Thyroid gland (tissue), 4 donors: ENCODE results near the gene PSKH1. TPM values are rescaled to one million over a fixed set of nuclear protein-coding genes. Genes with fewer than 3 reads are reported as not detected.

Experiments used
- DNase-seq, 2 donors: peaks; one replicate each; pipeline ENCODE4 v3.0.0-alpha.2; 2019
- H3K27ac ChIP-seq, 3 donors: fragments of 200-600 bp; sonication (generic); 1 replicate in 2 of 3; 2 replicates in 1 of 3; pipeline ENCODE4 v1.5.1; 2016 to 2019; ENCODE audit warnings: mild to moderate bottlenecking in 1 of 3, moderate library complexity in 1 of 3
- H3K27me3 ChIP-seq: fragments of 200-600 bp; sonication (generic); one replicate; pipeline ENCODE4 v1.5.1; 2019
- H3K36me3 ChIP-seq, 2 donors: fragments of 200-600 bp; sonication (generic); one replicate each; pipeline ENCODE4 v1.5.1; 2016 to 2019
- H3K4me1 ChIP-seq, 2 donors: fragments of 200-600 bp; sonication (generic); one replicate each; pipeline ENCODE4 v1.5.1; 2017 to 2019
- H3K4me3 ChIP-seq, 3 donors: fragments of 200-600 bp; sonication (generic); replicated peaks in 1 of 3; 1 replicate in 2 of 3; 2 replicates in 1 of 3; pipeline ENCODE4 v1.5.1; 2016; ENCODE audit warnings: mild to moderate bottlenecking in 1 of 3
- H3K9me3 ChIP-seq: fragments of 200-600 bp; sonication (generic); one replicate; pipeline ENCODE4 v1.5.1; 2017
- POLR2A ChIP-seq, 2 donors: fragments of 450-650 bp; IDR thresholded peaks; one replicate each; pipeline ENCODE4 v1.6.1; 2017; ENCODE audit warnings: antibody characterized with exemption in 2 of 2, mild to moderate bottlenecking in 2 of 2, moderate library complexity in 1 of 2
- WGBS, 2 donors: methylation state at CpG; one replicate each; pipeline ENCODE4 v1.1.5; 2017; 5-methylcytosine and 5-hydroxymethylcytosine counted together
- intact Hi-C: fragments of 100-400 bp; cut with DNase I; formaldehyde crosslinking; loops from one replicate; pipeline ENCODE4 v1.15.1; 2023
- small RNA-seq: library from RNA; depleted of rRNA; stranded (forward); fragments of <200 nt; gene quantifications from one replicate; pipeline ENCODE3, GENCODE V24; 2016
- total RNA-seq, 4 donors: library from RNA; depleted of rRNA; stranded (reverse); fragments of >200 nt; gene quantifications; one replicate each; pipeline ENCODE4 v1.2.3, GENCODE V29; 2016
- TF ChIP-seq, protein P1 (sequence below), 6 experiments: fragments of 200-600 bp in 3 of 6; fragments of 450-650 bp in 3 of 6; sonication (generic) in 3 of 6; IDR thresholded peaks; one replicate each; pipeline ENCODE4 v1.5.1; 2016 to 2019; ENCODE audit warnings: antibody characterized with exemption in 6 of 6, mild to moderate bottlenecking in 2 of 6, inconsistent platforms in 1 of 6, moderate library complexity in 1 of 6

Gene PSKH1
- total RNA-seq, 4 donors from 2014 or later: 20.3 to 35.7 (median 28.8) TPM

DNA sequence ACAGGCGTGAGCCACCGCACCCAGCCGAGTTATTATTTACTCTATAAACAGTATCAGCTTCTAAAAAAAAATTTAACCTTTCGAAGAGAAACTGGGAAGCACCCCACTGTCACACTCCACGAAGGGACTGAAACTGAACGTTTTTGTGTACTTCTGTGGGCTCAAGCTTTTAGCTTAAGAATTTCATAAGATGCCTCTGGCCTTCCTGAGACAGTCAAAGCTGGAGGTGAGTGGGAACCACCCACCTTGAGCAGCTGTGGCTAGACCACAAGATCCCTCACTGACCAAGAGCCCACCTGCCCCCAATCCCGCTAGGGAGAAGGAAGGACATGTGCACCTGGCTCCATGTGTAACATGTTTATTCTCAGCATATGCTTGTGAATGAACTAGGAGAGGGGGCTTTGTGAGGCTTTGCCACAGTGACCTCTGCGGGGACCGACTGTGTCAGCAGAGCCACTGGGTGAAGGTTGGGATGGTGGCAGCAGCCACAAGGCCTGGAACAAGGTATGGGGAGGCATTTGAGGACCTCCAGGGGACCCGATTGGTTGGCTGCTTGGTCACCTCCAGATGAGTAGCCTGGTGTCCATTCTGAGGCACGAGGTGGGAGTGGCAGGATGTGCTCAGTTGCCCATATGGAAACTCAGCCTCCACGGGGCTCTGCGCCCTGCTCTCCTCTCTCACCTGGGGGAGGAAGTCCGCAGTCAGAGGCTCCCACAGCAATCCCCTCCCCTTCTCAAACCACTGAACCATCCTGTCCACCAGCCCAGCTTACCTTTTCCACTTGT, 82.5 kb downstream of the PSKH1 start:
- no peak for DNase-seq
- Histone ChIP-seq H3K27ac (no peak overlapping the region), H3K27me3 (no peaks in the 10 kb centered on the region), H3K36me3 (no peaks in the 10 kb centered on the region), H3K4me1 (no peaks in the 10 kb centered on the region), H3K9me3 (no peaks in the 10 kb centered on the region), H3K4me3 (no peak overlapping the region)
- WGBS, 2 donors: 76 to 79% methylated on average over 13 to 14 of the region's 14 CpGs
- TF ChIP-seq POLR2A (IDR thresholded peaks at IDR 0.05): no peak
- TF ChIP-seq, protein P1, sequence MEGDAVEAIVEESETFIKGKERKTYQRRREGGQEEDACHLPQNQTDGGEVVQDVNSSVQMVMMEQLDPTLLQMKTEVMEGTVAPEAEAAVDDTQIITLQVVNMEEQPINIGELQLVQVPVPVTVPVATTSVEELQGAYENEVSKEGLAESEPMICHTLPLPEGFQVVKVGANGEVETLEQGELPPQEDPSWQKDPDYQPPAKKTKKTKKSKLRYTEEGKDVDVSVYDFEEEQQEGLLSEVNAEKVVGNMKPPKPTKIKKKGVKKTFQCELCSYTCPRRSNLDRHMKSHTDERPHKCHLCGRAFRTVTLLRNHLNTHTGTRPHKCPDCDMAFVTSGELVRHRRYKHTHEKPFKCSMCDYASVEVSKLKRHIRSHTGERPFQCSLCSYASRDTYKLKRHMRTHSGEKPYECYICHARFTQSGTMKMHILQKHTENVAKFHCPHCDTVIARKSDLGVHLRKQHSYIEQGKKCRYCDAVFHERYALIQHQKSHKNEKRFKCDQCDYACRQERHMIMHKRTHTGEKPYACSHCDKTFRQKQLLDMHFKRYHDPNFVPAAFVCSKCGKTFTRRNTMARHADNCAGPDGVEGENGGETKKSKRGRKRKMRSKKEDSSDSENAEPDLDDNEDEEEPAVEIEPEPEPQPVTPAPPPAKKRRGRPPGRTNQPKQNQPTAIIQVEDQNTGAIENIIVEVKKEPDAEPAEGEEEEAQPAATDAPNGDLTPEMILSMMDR (IDR thresholded peaks at IDR 0.05): no peak
- intact Hi-C loops: no loop called here

DNA sequence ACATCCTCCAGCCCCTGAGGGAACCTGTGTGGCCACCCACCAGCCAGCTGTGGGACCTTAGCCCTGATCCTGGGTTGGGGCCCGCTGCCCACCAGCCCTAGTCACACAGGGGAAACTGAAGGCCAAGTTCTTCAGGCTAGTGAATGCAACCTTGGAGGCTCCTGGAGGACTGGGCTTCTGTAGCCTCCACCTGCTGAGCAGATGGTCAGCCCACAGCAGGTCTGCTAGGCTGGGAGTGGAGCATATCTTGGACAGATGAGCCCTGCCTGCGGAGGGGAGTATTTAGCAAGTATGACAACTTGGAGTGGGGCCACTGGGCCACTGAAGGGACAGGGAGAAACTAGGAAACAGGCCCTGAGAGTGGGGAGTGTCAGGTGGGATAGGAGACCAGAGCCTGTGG, 83.2 kb downstream of the PSKH1 start:
- Histone ChIP-seq H3K9me3 (no peaks in the 10 kb centered on the region), H3K4me3 (no peak overlapping the region), H3K27me3 (no peaks in the 10 kb centered on the region), H3K27ac (no peak overlapping the region), H3K4me1 (no peaks in the 10 kb centered on the region), H3K36me3 (no peaks in the 10 kb centered on the region)
- WGBS, 2 donors: 80 to 100% methylated on average over 2 of the region's 2 CpGs
- intact Hi-C loops: no loop called here
- TF ChIP-seq, protein P1 (IDR thresholded peaks at IDR 0.05): no peak
- TF ChIP-seq POLR2A (IDR thresholded peaks at IDR 0.05): no peak
- no peak for DNase-seq

DNA sequence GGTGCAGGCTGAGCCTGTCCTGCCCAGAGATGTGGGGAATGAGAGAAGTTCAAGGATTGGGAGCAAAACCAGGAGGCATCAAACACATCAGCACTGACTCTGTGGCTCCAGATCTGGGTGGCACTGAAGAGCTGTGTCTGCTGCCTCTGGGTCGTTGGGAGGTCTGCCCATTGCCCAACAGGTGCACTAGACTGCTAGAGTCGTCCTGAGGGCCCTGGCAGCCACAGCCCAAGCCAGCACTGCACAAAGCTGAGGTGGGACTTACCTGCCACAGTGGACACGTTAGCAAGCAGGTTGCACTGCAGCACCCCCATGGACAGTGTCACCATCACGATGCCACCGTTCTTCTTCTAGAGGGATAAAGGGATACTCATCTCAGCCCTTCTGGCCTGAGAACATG, 84.0 kb downstream of the PSKH1 start:
- no peak overlapping the region for H3K4me3 ChIP-seq
- H3K27ac ChIP-seq: no peak overlapping the region
- H3K27me3 ChIP-seq: no peaks in the 10 kb centered on the region
- WGBS, 2 donors: 63% methylated on average over 5 of the region's 5 CpGs; no CpG with 5 or more reads in 1 of the 2 donors
- intact Hi-C loops: no loop called here
- no peaks in the 10 kb centered on the region for H3K4me1 ChIP-seq
- H3K36me3 ChIP-seq: no peaks in the 10 kb centered on the region
- TF ChIP-seq, protein P1 (IDR thresholded peaks at IDR 0.05): no peak
- no peak for TF ChIP-seq POLR2A (IDR thresholded peaks at IDR 0.05)
- H3K9me3 ChIP-seq: no peaks in the 10 kb centered on the region
- DNase-seq: no peak

DNA sequence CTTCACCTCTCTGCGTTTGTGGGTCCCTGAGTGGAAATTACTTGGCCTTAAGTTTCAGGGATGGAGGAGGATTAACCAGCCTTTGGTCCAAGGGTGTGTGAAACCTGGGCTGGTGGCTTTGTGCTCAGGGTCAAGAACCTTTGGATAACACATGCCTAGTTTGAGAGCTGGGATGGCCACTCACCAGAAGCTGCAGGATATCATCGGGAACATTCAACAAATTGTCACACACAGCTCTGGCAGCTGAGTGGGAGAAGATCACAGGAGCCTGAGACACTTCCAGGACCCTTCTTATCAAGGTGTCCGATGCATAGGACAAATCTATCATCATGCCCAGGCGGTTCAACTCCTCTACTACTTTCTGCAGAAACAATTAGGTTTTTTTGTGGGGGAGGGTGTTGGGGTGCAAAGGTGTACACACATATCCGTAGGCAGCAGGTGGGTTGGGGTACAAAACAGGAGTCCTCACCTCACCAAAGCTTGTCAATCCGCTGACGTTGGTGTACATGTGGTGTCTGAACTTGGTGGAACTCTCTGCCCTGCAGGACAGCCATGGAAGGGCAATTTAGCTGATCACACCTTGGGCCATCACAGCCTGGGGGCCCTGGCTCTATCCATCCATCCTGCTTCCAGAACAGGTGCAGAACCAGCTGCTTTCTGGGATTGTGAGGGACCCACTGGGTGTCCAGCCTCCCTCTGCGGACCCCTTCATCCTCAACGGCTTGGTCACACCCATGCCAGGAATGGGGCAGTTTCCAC, 84.6 kb downstream of the PSKH1 start:
- Histone ChIP-seq H3K27me3 (no peaks in the 10 kb centered on the region), H3K9me3 (no peaks in the 10 kb centered on the region), H3K27ac (no peak overlapping the region), H3K4me1 (no peaks in the 10 kb centered on the region), H3K36me3 (no peaks in the 10 kb centered on the region), H3K4me3 (no peak overlapping the region)
- intact Hi-C loops: no loop called here
- TF ChIP-seq, protein P1 (IDR thresholded peaks at IDR 0.05): no peak
- TF ChIP-seq POLR2A (IDR thresholded peaks at IDR 0.05): no peak
- no peak for DNase-seq
- WGBS, 2 donors: 88 to 92% methylated on average over 9 of the region's 9 CpGs

Small RNA genes lying within 50 kb of the gene (small RNA-seq; reads per million reads assigned to genes)
- gene AC040162.2: not detected
- not detected for gene NRN1L

Other genes with a start within 250 kb of the PSKH1 start
- gene CARMIL2, start 248.1 kb upstream of the PSKH1 start, total RNA-seq: 1 to 10 TPM in 2 of 4 donors, under 1 TPM in 2; 0.22 to 1.3 (median 0.92) TPM
- 10 to 100 TPM in 3 of 4 donors, 1 to 10 TPM in 1; 9.3 to 28.7 (median 21.5) TPM for gene ACD, start 233.0 kb upstream of the PSKH1 start, total RNA-seq
- 1 to 10 TPM; 2.5 to 8.8 (median 5.0) TPM for gene PARD6A, start 232.3 kb upstream of the PSKH1 start, total RNA-seq
- gene ENKD1, start 226.5 kb upstream of the PSKH1 start, total RNA-seq: 10 to 100 TPM; 14.2 to 33.2 (median 21.9) TPM
- 10 to 100 TPM in 1 of 4 donors, 1 to 10 TPM in 3; 3.9 to 10.7 (median 6.9) TPM for gene C16orf86, start 226.4 kb upstream of the PSKH1 start, total RNA-seq
- 10 to 100 TPM; 10.9 to 27.5 (median 23.7) TPM for gene GFOD2, start 173.9 kb upstream of the PSKH1 start, total RNA-seq
- gene RANBP10, start 86.7 kb upstream of the PSKH1 start, total RNA-seq: 10 to 100 TPM in 2 of 4 donors, 1 to 10 TPM in 2; 9.2 to 13.0 (median 11.0) TPM
- 1 to 10 TPM in 2 of 4 donors, under 1 TPM in 2; 0.34 to 3.2 (median 0.93) TPM for gene TSNAXIP1, start 86.4 kb upstream of the PSKH1 start, total RNA-seq
- 10 to 100 TPM; 53.5 to 79.0 (median 67.8) TPM for gene THAP11, start 50.9 kb upstream of the PSKH1 start, total RNA-seq
- 100 to 1,000 TPM in 1 of 4 donors, 10 to 100 TPM in 3; 31.6 to 153 (median 58.4) TPM for gene NUTF2, start 46.3 kb upstream of the PSKH1 start, total RNA-seq
- gene CENPT, start 45.6 kb upstream of the PSKH1 start, total RNA-seq: 10 to 100 TPM; 15.7 to 43.8 (median 26.2) TPM
- gene EDC4, start 20.2 kb upstream of the PSKH1 start, total RNA-seq: 10 to 100 TPM; 31.4 to 68.2 (median 41.2) TPM
- gene NRN1L, start 8.4 kb upstream of the PSKH1 start, total RNA-seq: 1 to 10 TPM in 1 of 4 donors, not detected in 3; 2.0 TPM
- gene CTRL, start 38.6 kb downstream of the PSKH1 start, total RNA-seq: under 1 TPM in 2 of 4 donors, not detected in 2; 0.34 to 0.94 TPM
- 10 to 100 TPM; 22.9 to 39.7 (median 32.5) TPM for gene PSMB10, start 43.6 kb downstream of the PSKH1 start, total RNA-seq
- gene LCAT, start 50.9 kb downstream of the PSKH1 start, total RNA-seq: 10 to 100 TPM in 3 of 4 donors, 1 to 10 TPM in 1; 9.9 to 16.4 (median 13.4) TPM
- 10 to 100 TPM; 47.0 to 65.1 (median 51.7) TPM for gene SLC12A4, start 75.4 kb downstream of the PSKH1 start, total RNA-seq
- gene DPEP3, start 87.2 kb downstream of the PSKH1 start, total RNA-seq: under 1 TPM in 2 of 4 donors, not detected in 2; 0.11 to 0.40 TPM
- 1 to 10 TPM in 3 of 4 donors, under 1 TPM in 1; 0.22 to 2.5 (median 2.1) TPM for gene DPEP2, start 106.2 kb downstream of the PSKH1 start, total RNA-seq
- gene DPEP2NB, start 122.7 kb downstream of the PSKH1 start, total RNA-seq: not detected
- gene DDX28, start 130.0 kb downstream of the PSKH1 start, total RNA-seq: 10 to 100 TPM in 1 of 4 donors, 1 to 10 TPM in 3; 4.2 to 10.0 (median 6.6) TPM
- 10 to 100 TPM; 10.0 to 14.1 (median 12.9) TPM for gene DUS2, start 130.0 kb downstream of the PSKH1 start, total RNA-seq
- 100 to 1,000 TPM in 1 of 4 donors, 10 to 100 TPM in 3; 67.7 to 107 (median 71.7) TPM for gene NFATC3, start 192.1 kb downstream of the PSKH1 start, total RNA-seq